ENCODE results near the gene CCR7. TPM values are rescaled to one million over a fixed set of nuclear protein-coding genes. Genes with fewer than 3 reads are reported as not detected.

The CCR7 gene
- polyA plus RNA-seq, 1 of the 3 experiments (the other 2 are of a cell fraction), result not detected

GRCh38 chr17:40565769-40566409, 617 bp upstream of the CCR7 start:
- H3K27ac ChIP-seq (ENCODE audit: low read depth in 2 of 2, low read length in 1 of 2), result no peak overlapping the region
- WGBS (ENCODE audit: low lambda C conversion rate), result 21% methylated on average over 2 of the region's 2 CpGs
- no peaks in the 10 kb centered on the region for H3K4me1 ChIP-seq (ENCODE audit: control insufficient read depth in 1 of 2, insufficient read depth in 2 of 2, low read depth in 1 of 2, low read length in 1 of 2)
- no peaks in the 10 kb centered on the region for H4K20me1 ChIP-seq (ENCODE audit: insufficient read depth)
- peaks cover 16% of the 10 kb centered on the region; the same call in 1 of the 2 replicates for H3K27me3 ChIP-seq (ENCODE audit: insufficient read depth)
- H3K79me2 ChIP-seq (ENCODE audit: insufficient read depth), result no peaks in the 10 kb centered on the region
- ChIA-PET POLR2A (no interaction called here), CTCF (interaction anchor here (1.0 kb wide), 1 partner anchor 90 kb away, joined by 3 read pairs; no protein-coding TSS in a partner anchor)
- H3K9ac ChIP-seq, result no peak overlapping the region
- H2AFZ ChIP-seq (ENCODE audit: low read depth), result no peak overlapping the region
- H3K36me3 ChIP-seq (replicated peaks in 1 of 2; ENCODE audit: control insufficient read depth in 1 of 2, insufficient read depth in 2 of 2, low read length in 1 of 2), result no peaks in the 10 kb centered on the region
- no peaks in the 10 kb centered on the region for H3F3A ChIP-seq (replicated peaks; ENCODE audit: insufficient read depth)
- no peaks in the 10 kb centered on the region for H3K9me2 ChIP-seq
- TF ChIP-seq NRF1 (IDR thresholded peaks at IDR 0.05; ENCODE audit: low read depth, low read length) (no peak), RCOR1 (IDR thresholded peaks at IDR 0.05; ENCODE audit: low read length) (no peak), FOSL2 (IDR thresholded peaks at IDR 0.05; ENCODE audit: borderline replicate concordance, low read depth) (no peak), EP300 (IDR thresholded peaks at IDR 0.05; ENCODE audit: borderline replicate concordance in 1 of 2, low read depth in 1 of 2, low read length in 1 of 2) (no peak), CHD2 (IDR thresholded peaks at IDR 0.05; ENCODE audit: low read length, partially characterized antibody) (no peak), USF2 (IDR thresholded peaks at IDR 0.05; ENCODE audit: borderline replicate concordance, low read depth, low read length) (no peak), TEAD4 (IDR thresholded peaks at IDR 0.05; ENCODE audit: borderline replicate concordance, insufficient read depth) (no peak), TCF12 (IDR thresholded peaks at IDR 0.05) (no peak), FOXJ3 (CRISPR knock-in tag; IDR thresholded peaks at IDR 0.05) (no peak)
- TF ChIP-seq, protein P1, sequence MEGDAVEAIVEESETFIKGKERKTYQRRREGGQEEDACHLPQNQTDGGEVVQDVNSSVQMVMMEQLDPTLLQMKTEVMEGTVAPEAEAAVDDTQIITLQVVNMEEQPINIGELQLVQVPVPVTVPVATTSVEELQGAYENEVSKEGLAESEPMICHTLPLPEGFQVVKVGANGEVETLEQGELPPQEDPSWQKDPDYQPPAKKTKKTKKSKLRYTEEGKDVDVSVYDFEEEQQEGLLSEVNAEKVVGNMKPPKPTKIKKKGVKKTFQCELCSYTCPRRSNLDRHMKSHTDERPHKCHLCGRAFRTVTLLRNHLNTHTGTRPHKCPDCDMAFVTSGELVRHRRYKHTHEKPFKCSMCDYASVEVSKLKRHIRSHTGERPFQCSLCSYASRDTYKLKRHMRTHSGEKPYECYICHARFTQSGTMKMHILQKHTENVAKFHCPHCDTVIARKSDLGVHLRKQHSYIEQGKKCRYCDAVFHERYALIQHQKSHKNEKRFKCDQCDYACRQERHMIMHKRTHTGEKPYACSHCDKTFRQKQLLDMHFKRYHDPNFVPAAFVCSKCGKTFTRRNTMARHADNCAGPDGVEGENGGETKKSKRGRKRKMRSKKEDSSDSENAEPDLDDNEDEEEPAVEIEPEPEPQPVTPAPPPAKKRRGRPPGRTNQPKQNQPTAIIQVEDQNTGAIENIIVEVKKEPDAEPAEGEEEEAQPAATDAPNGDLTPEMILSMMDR (IDR thresholded peaks at IDR 0.05), result no peak
- TF ChIP-seq, protein P2, sequence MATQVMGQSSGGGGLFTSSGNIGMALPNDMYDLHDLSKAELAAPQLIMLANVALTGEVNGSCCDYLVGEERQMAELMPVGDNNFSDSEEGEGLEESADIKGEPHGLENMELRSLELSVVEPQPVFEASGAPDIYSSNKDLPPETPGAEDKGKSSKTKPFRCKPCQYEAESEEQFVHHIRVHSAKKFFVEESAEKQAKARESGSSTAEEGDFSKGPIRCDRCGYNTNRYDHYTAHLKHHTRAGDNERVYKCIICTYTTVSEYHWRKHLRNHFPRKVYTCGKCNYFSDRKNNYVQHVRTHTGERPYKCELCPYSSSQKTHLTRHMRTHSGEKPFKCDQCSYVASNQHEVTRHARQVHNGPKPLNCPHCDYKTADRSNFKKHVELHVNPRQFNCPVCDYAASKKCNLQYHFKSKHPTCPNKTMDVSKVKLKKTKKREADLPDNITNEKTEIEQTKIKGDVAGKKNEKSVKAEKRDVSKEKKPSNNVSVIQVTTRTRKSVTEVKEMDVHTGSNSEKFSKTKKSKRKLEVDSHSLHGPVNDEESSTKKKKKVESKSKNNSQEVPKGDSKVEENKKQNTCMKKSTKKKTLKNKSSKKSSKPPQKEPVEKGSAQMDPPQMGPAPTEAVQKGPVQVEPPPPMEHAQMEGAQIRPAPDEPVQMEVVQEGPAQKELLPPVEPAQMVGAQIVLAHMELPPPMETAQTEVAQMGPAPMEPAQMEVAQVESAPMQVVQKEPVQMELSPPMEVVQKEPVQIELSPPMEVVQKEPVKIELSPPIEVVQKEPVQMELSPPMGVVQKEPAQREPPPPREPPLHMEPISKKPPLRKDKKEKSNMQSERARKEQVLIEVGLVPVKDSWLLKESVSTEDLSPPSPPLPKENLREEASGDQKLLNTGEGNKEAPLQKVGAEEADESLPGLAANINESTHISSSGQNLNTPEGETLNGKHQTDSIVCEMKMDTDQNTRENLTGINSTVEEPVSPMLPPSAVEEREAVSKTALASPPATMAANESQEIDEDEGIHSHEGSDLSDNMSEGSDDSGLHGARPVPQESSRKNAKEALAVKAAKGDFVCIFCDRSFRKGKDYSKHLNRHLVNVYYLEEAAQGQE (IDR thresholded peaks at IDR 0.05; ENCODE audit: low read depth, low read length), result no peak
- H3K4me3 ChIP-seq (ENCODE audit: low read depth in 2 of 2, low read length in 1 of 2), result no peak overlapping the region
- DNase-seq, result no peak
- 0 out of 2 replicates have a peak, but pooled peaks cover 9% of the 10 kb centered on the region for H3K9me3 ChIP-seq
- no peak overlapping the region for H3K4me2 ChIP-seq

Measured in SK-N-SH (cell line).